IPS DF 19.7 (cell line): ENCODE results near the gene VARS1.
"Not testable (repeated sequence)": the region's sequence is repeated elsewhere in the genome, so short reads cannot be mapped to it uniquely, and the experiment has no call there.

Experiments used
- DNase-seq: peaks from one replicate; pipeline ENCODE4 v3.0.0-alpha.2; 2013; ENCODE audit warnings: low read depth, low spot score

Gene VARS1

DNA sequence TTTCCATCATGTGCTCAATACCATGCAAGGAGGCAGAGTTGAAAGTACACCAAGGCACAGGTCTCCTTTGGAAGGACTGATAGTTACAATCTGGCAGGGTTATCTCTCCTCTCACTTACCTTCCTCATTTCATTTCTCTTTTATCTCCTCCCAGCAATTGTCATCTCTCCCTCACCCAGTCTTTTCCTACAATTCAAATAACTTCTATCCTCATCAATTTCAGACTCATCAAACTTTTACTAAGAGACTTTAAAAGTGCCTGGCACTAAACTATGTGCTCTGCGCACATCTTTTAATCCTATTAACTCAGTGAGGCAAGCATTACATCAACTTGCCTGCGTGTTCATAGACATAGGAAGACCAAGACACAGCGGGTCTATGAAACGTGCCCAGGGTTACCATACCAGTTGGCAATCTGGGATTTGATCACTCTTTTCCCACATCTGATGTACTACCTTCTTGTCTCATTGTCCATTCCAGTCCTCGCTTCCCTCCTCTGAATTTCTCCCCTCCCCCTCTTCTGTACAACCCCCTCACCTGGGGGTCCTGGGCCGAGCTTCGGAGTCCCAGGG lies 1.2 kb downstream of the VARS1 start:
- DNase-seq: no peak

GRCh38 chr6:31793927-31794245 lies 1.7 kb downstream of the VARS1 start:
- not testable (repeated sequence) for DNase-seq

DNA sequence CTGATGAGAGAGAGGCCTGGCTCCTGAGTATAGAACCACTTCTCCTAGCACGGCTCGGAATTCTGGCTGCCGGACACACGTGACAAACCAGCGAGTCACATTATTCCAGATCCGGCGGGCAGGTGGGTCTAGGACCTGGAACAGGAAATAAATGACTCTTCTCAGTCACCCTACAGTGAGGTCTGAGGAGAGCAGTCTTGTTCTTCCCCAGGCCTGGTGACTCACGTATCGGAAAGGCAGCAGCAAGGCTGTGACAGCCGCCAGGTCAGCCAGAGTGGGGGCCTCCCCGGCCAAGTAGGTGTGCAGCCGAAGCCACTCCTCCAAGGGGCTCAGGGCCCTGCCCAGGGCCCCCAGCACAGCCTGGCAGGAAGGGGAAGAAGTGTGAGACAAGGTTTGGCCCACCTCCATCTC lies 2.8 kb downstream of the VARS1 start:
- no peak for DNase-seq

GRCh38 chr6:31792090-31792374 lies 3.5 kb downstream of the VARS1 start:
- DNase-seq: no peak

GRCh38 chr6:31791324-31792089 lies 4.0 kb downstream of the VARS1 start:
- DNase-seq: no peak

DNA sequence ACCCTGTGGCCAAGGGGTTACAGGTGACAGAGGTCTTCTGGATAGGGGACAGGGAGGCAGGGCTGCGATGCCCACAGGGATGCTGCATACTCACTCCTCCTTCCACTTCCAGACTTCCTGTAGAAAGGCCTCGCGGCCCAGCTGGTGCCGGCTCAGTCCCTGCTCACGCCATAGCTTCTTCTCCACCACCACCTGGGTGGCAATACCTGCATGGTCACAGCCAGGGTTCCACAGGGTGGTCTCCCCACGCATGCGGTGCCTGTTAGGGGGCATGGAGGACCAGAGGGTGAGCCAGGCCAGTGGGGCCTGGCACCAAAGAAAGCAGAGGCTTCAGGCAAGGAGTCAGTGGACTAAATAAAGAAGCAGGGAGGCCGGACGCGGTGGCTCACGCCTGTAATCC lies 10.1 kb downstream of the VARS1 start:
- DNase-seq: no peak

- no peak for DNase-seq
Observed at GRCh38 chr6:31784098-31784925, 11.2 kb downstream of the VARS1 start.

- no peak for DNase-seq
Observed at GRCh38 chr6:31782126-31782855, 13.3 kb downstream of the VARS1 start.

DNA sequence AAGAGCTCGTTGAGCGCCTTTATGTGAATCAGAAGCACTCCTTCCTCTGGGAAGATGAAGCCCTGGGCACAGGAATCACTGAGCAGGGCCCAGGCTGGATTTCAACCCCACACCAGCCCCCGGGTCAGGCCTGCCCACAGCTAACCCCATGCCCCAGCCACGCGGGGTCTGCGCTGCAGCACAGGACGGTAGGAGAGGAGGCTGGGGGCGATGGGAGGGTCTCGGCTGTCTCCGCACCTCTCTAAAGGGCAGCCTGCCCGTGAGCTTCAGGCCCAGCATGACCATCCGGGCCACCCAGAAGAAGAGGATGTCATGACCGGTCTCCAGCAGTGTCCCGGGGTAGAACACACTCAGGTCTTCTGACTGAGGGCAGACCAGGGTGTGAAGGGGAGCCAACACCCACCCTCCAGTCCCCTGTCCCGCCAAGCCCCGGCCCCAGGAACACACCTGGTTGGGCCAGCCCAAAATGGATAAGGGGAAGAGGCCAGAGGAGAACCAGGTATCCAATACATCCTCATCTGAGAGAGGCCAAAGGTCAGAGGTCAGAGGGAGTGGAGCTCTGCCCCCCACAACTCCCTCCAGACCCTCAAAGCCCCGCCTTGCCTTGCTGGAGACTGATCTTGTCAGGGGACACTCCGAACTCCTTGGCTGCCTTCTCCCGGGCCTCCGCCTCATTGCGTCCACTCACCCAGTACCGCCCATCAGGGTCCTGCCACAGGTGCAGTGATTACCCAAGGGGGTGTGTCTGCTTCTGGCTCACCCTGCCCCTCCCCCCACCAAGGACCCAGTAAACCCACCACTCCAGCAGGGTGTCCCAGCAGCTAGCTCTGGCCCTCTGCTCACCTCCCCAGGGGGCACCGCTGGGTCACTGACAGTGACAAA lies 14.1 kb downstream of the VARS1 start:
- DNase-seq: no peak

DNA sequence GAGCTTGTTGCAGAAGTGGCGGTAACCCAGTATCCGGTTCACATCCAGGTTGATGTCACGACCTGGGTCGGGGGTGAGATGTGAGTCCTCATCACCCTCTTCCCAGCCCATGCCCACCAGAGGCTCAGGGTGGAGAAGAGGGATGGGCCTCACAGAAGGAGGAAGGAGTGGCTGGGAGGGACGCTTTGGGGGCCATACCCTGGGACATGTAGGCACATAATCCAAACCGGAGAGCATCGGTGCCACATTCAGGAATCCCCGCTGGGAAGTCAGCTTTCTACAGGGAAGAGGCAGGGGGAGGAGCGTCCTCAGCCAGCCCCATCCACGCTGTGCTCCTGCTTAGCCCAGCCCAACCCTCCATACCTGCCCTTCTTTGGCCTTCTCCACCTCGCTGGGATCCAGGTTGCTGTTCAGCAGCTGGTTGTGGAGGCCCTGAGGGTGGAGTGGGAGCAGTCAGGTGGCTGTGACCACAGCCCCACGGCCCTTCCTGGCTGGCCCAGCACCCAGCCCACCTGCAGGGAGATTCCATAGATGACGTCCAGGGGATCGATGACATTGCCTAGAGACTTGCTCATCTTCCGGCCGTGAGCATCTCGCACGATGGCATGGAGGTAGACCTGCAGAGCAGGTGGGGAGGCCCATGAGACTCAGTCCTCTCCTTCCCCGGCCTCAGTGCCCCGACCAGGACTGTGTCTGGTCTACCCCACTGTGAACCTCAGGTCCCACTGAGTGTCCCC lies 14.9 kb downstream of the VARS1 start:
- DNase-seq: no peak

GRCh38 chr6:31779908-31780307 lies 15.6 kb downstream of the VARS1 start:
- DNase-seq: no peak

GRCh38 chr6:31778999-31779885 lies 16.3 kb downstream of the VARS1 start:
- DNase-seq: no peak

DNA sequence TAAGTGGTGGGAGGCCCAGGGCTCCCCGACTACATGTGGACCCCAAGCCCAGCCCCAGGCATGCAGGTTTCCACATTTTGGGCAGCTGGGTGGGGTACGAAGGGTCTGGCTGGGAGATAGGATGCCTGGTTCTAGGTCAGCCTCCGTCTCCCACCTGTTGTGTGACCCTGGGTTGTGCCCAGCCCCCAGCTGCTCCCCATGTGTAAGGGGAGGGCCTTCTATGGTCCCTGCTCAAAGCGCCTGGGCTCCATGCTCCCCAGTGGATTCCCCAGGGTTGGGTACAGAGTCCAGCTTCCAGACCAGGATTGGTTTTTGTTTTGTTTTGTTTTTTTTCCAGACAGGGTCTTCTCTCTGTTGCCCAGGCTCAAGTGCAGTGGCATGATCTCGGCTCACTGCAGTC lies 17.4 kb downstream of the VARS1 start:
- DNase-seq: no peak

GRCh38 chr6:31777667-31778050 lies 17.9 kb downstream of the VARS1 start:
- DNase-seq: no peak

DNA sequence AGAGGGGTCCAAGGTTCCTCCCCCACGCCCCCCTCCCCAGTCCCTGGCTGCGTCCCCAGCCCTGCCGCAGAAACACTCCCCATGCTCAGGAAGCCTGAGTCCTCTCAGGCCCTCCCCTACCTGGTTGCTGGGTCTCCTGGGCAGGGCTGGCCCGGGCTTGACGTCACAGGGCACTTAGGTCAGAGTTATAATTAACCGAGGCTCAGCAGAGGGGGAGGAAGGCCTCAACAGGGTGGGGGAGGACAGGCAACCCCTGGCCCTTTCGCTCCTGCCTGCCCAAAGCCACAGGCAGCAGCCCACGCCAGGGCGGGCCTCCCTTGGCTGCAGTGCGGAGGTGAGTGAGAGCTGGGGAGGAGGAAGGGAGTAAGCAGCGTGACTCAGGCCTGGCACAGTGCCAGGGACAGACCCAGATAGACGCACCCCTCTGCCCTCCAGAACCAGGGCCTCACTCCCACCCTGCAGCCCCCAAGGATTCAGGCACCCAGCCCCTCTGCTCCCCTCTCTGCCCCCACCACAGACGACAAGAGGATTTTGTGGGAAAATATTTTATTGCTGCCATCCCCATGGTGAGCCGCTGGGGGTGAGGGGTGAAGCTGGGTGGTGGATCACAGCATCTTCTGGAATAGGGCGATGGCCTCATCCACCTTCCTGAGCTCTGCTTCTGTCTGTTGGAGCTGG lies 18.4 kb downstream of the VARS1 start, which contains the start of gene VWA7:
Gene VWA7, minus strand, starts transcription at position 340 of the 678 bp plus-strand sequence. CDS start 549 bp downstream, outside the sequence.
- DNase-seq: no peak

DNA sequence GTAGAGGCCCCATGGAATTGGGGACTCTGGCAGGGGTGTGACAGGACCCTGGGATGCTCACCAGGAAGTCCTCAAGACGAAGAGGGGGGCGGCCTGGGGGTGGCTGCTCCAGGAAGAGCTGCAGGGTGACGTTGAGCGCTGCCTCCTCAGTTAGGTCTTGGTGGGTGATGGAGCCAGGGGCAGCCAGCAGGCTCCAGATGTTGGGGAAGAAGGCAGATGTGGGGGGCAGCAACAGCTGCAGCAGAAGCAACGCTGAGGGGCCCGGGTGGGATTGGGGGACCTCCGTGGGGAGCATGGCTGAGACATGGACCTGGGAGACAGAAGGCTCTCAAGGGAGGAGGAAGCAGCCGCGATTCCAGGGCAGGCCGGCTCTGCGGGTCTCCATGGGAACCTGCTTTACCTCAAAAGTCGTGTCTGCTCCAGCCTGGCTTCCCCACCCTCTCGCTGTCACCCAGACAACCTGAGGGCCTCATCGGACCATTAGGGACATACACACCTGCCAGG lies 19.0 kb downstream of the VARS1 start:
- DNase-seq: no peak

DNA sequence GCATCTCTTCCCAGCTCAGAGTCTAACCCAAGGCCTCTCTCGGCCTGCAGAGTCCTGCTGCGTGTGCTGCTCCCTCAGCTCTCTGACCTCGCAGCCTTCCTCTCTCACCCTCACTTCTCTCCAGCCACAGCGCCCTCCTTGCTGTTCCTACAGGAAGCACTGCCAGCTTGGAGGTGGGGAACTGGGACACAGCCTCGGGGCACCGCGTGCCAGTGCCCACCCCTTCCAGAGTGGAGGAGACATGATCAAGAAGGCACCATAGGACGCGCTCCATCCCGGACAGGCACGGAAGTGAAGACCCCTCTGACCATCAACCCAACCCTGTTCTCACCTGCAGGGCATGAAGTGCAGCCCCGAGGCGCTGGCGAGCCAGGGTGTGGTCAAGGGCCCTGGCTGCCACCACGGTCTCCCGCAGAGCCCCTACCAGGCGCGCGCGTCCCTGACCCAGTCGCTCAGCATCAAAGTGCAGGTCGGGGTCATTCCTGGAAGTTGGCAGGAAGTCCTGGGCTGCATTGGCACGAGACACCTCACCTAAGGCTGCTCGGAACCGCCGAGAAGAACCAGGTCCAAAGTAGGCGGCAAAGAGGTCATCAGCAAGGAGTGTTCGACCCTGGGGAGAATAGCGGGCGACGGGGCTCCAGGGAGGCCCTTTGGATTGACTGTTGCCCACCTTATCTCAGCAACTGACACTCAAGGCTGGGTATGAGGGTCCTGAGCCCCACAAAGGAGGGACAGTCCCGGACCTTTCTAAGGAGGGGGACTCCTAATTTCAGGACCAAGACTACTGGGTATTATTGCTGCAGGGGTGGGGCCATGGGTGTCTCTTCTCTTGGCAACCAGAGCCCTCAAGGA lies 19.7 kb downstream of the VARS1 start:
- no peak for DNase-seq

DNA sequence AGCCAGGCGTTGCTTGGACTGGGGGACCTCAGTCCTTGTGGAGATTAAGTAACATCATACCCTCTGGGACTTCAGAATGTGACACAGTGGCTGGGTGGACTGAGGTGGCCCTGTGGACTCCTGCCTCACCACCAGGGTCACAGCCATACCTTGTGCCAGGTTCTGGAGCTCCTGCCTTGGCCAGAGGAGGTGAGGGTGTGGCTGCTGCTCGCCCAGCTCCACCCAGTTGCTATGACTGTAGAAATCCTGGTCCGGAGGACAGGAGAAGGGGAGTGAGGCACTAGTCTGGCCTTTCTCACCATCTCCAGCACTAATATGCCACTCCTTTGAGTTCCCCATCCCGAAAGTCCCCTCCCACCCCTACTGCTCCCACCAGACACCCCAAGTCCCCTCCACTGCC lies 20.4 kb downstream of the VARS1 start:
- no peak for DNase-seq
